ENCODE measurements around the gene LMAN1. TPM values are rescaled to one million over a fixed set of nuclear protein-coding genes. Genes with fewer than 3 reads are reported as not detected.

The LMAN1 gene
- total RNA-seq, 1 experiment from 2014 or later, result 174 TPM

GRCh38 chr18:59306640-59307039, 52.4 kb downstream of the LMAN1 start:
- CTCF ChIA-PET, result interaction anchor here (0.7 kb wide), 1 partner anchor 96 kb away, joined by 3 read pairs; no protein-coding TSS in a partner anchor
- H3K4me3 Mint-ChIP-seq (ENCODE audit: low read depth, unreplicated experiment), result no peak overlapping the region
- peaks cover 52% of the 10 kb centered on the region for H3K27me3 Mint-ChIP-seq (ENCODE audit: unreplicated experiment)
- intact Hi-C loops (cut with micrococcal nuclease; ENCODE audit: unreplicated experiment), result no loop called here
- BruUV-seq (replicated peaks), result no TSS peak
- no peaks in the 10 kb centered on the region for H3K36me3 Mint-ChIP-seq (ENCODE audit: insufficient read depth, unreplicated experiment)
- peaks cover 10% of the 10 kb centered on the region for H3K4me1 Mint-ChIP-seq (ENCODE audit: low read depth, unreplicated experiment)
- no peaks in the 10 kb centered on the region for H3K9me3 Mint-ChIP-seq (ENCODE audit: low read depth, unreplicated experiment)
- no peak for DNase-seq
- H3K27ac Mint-ChIP-seq (ENCODE audit: unreplicated experiment), result no peak overlapping the region
- no peak for TF ChIP-seq CTCF (IDR thresholded peaks at IDR 0.05; ENCODE audit: unreplicated experiment)

- BruUV-seq (replicated peaks), result no TSS peak
- Mint-ChIP-seq H3K36me3 (ENCODE audit: insufficient read depth, unreplicated experiment) (no peaks in the 10 kb centered on the region), H3K4me1 (ENCODE audit: low read depth, unreplicated experiment) (peaks cover 20% of the 10 kb centered on the region), H3K9me3 (ENCODE audit: low read depth, unreplicated experiment) (no peaks in the 10 kb centered on the region), H3K4me3 (ENCODE audit: low read depth, unreplicated experiment) (no peak overlapping the region), H3K27me3 (ENCODE audit: unreplicated experiment) (peaks cover 39% of the 10 kb centered on the region), H3K27ac (ENCODE audit: unreplicated experiment) (no peak overlapping the region)
- TF ChIP-seq CTCF (IDR thresholded peaks at IDR 0.05; ENCODE audit: unreplicated experiment), result no peak
- no peak for DNase-seq
- CTCF ChIA-PET, result interaction anchor here (0.6 kb wide), 1 partner anchor 108 kb away, joined by 3 read pairs; no protein-coding TSS in a partner anchor
- intact Hi-C loops (cut with micrococcal nuclease; ENCODE audit: unreplicated experiment), result no loop called here
Measured at GRCh38 chr18:59305295-59305694, 53.8 kb downstream of the LMAN1 start.

- Mint-ChIP-seq H3K4me3 (ENCODE audit: low read depth, unreplicated experiment) (no peak overlapping the region), H3K9me3 (ENCODE audit: low read depth, unreplicated experiment) (no peaks in the 10 kb centered on the region), H3K4me1 (ENCODE audit: low read depth, unreplicated experiment) (peaks cover 20% of the 10 kb centered on the region), H3K27me3 (ENCODE audit: unreplicated experiment) (peaks cover 32% of the 10 kb centered on the region), H3K27ac (ENCODE audit: unreplicated experiment) (no peak overlapping the region), H3K36me3 (ENCODE audit: insufficient read depth, unreplicated experiment) (no peaks in the 10 kb centered on the region)
- no peak for DNase-seq
- CTCF ChIA-PET, result interaction anchor here (0.5 to 2.8 kb wide), 3 partner anchors 99 to 526 kb away, joined by 3 to 10 read pairs (median 4); no protein-coding TSS in a partner anchor
- BruUV-seq (replicated peaks), result no TSS peak
- no peak for TF ChIP-seq CTCF (IDR thresholded peaks at IDR 0.05; ENCODE audit: unreplicated experiment)
- intact Hi-C loops (cut with micrococcal nuclease; ENCODE audit: unreplicated experiment), result no loop called here
Measured at GRCh38 chr18:59303656-59304195, 55.3 kb downstream of the LMAN1 start.

GRCh38 chr18:59303006-59303405, 56.1 kb downstream of the LMAN1 start:
- H3K9me3 Mint-ChIP-seq (ENCODE audit: low read depth, unreplicated experiment), result no peaks in the 10 kb centered on the region
- H3K4me1 Mint-ChIP-seq (ENCODE audit: low read depth, unreplicated experiment), result peaks cover 20% of the 10 kb centered on the region
- H3K36me3 Mint-ChIP-seq (ENCODE audit: insufficient read depth, unreplicated experiment), result no peaks in the 10 kb centered on the region
- no TSS peak for BruUV-seq (replicated peaks)
- H3K27ac Mint-ChIP-seq (ENCODE audit: unreplicated experiment), result no peak overlapping the region
- TF ChIP-seq CTCF (IDR thresholded peaks at IDR 0.05; ENCODE audit: unreplicated experiment), result no peak
- peaks cover 32% of the 10 kb centered on the region for H3K27me3 Mint-ChIP-seq (ENCODE audit: unreplicated experiment)
- DNase-seq, result no peak
- CTCF ChIA-PET, result interaction anchor here (0.9 to 2.8 kb wide), 2 partner anchors 100 to 402 kb away, joined by 3 to 10 read pairs; no protein-coding TSS in a partner anchor
- intact Hi-C loops (cut with micrococcal nuclease; ENCODE audit: unreplicated experiment), result no loop called here
- H3K4me3 Mint-ChIP-seq (ENCODE audit: low read depth, unreplicated experiment), result no peak overlapping the region
